ENCODE data around the gene DHRS11. TPM values are rescaled to one million over a fixed set of nuclear protein-coding genes. Genes with fewer than 3 reads are reported as not detected.

The DHRS11 gene
- total RNA-seq, 6 experiments from 2014 or later, result 5.1 to 13.6 (median 9.3) TPM

GRCh38 chr17:36545077-36545464 lies 46.6 kb upstream of the DHRS11 start:
- WGBS (ENCODE audit: insufficient coverage, low coverage, low lambda C conversion rate, missing lambda C conversion rate), result 0% methylated on average over 2 of the region's 38 CpGs
- Histone ChIP-seq H3K36me3 (no peaks in the 10 kb centered on the region), H3K27me3 (no peaks in the 10 kb centered on the region), H3K9me3 (no peaks in the 10 kb centered on the region), H3K4me1 (peaks cover 0 to 40% (median 11%) of the 10 kb centered on the region in 4 donors), H3K27ac (peak overlapping the region; percentile 92 to 98 (median 98)), H3K4me3 (peak overlapping the region; percentile 92 to 98 (median 94))
- intact Hi-C loops (cut with DNase I), result loop anchor here in 1 of 2 donors (10.0 kb wide), 1 partner anchor 50 kb away; the partner anchor contains the start of gene DHRS11
- no peak for TF ChIP-seq CTCF (IDR thresholded peaks at IDR 0.05)
- TF ChIP-seq POLR2A (IDR thresholded peaks at IDR 0.05), result no peak
- ATAC-seq, result peak in 3 of 4 donors; percentile 61 to 71 (median 61)
- DNase-seq, result peak in 2 of 3 donors; percentile 85 to 95

GRCh38 chr17:36545465-36546417 lies 45.9 kb upstream of the DHRS11 start:
- Histone ChIP-seq H3K36me3 (no peaks in the 10 kb centered on the region), H3K4me1 (peaks cover 0 to 44% (median 11%) of the 10 kb centered on the region in 4 donors), H3K27ac (peak overlapping the region; percentile 92 to 98 (median 98)), H3K9me3 (no peaks in the 10 kb centered on the region), H3K4me3 (peak overlapping the region; percentile 92 to 98 (median 94)), H3K27me3 (no peaks in the 10 kb centered on the region)
- intact Hi-C loops (cut with DNase I), result loop anchor here in 1 of 2 donors (10.0 kb wide), 1 partner anchor 49 kb away; the partner anchor contains the start of gene DHRS11
- peak; percentile 78 to 90 (median 84) for ATAC-seq
- DNase-seq, result peak; percentile 80 to 97 (median 97)
- TF ChIP-seq POLR2A (IDR thresholded peaks at IDR 0.05) (peak; percentile 77), CTCF (IDR thresholded peaks at IDR 0.05) (peak in 1 of 4 donors; percentile 3)
- under 1% methylated on average over 14 of the region's 60 CpGs for WGBS (ENCODE audit: insufficient coverage, low coverage, low lambda C conversion rate, missing lambda C conversion rate)

- peaks cover 0 to 44% (median 11%) of the 10 kb centered on the region in 4 donors for H3K4me1 ChIP-seq
- DNase-seq, result no peak
- ATAC-seq, result no peak
- intact Hi-C loops (cut with DNase I), result loop anchor here in 1 of 2 donors (10.0 kb wide), 1 partner anchor 48 kb away; the partner anchor contains the start of gene DHRS11
- H3K27me3 ChIP-seq, result no peaks in the 10 kb centered on the region
- H3K36me3 ChIP-seq, result no peaks in the 10 kb centered on the region
- H3K9me3 ChIP-seq, result no peaks in the 10 kb centered on the region
- H3K27ac ChIP-seq, result peak overlapping the region; percentile 92 to 98 (median 98)
- peak overlapping the region; percentile 92 to 98 (median 94) for H3K4me3 ChIP-seq
- TF ChIP-seq CTCF (IDR thresholded peaks at IDR 0.05) (no peak), POLR2A (IDR thresholded peaks at IDR 0.05) (no peak)
- WGBS (ENCODE audit: insufficient coverage, low coverage, low lambda C conversion rate, missing lambda C conversion rate), result 1% methylated on average over 7 of the region's 7 CpGs
These were observed 45.1 kb upstream of the DHRS11 start for GRCh38 chr17:36546418-36547093.

GRCh38 chr17:36547776-36548175 lies 43.9 kb upstream of the DHRS11 start:
- no peaks in the 10 kb centered on the region for H3K27me3 ChIP-seq
- no peaks in the 10 kb centered on the region for H3K9me3 ChIP-seq
- DNase-seq (no peak), ATAC-seq (no peak)
- no peak overlapping the region for H3K27ac ChIP-seq
- intact Hi-C loops (cut with DNase I), result loop anchor here in 1 of 2 donors (10.0 kb wide), 1 partner anchor 47 kb away; the partner anchor contains the start of gene DHRS11
- no peaks in the 10 kb centered on the region for H3K36me3 ChIP-seq
- no peak overlapping the region for H3K4me3 ChIP-seq
- no peak for TF ChIP-seq POLR2A (IDR thresholded peaks at IDR 0.05)
- TF ChIP-seq CTCF (IDR thresholded peaks at IDR 0.05), result no peak
- peaks cover 0 to 44% (median 11%) of the 10 kb centered on the region in 4 donors for H3K4me1 ChIP-seq
